Smooth muscle cell (in vitro differentiated cells): Measurements from ENCODE around the gene MYH7B. TPM values are rescaled to one million over a fixed set of nuclear protein-coding genes. Genes with fewer than 3 reads are reported as not detected.

Source experiments
- DNase-seq: peaks from one replicate; lab custom pipeline; 2025; ENCODE audit not compliant: unreplicated experiment; lab: John Stamatoyannopoulos, UW
- H2AFZ ChIP-seq: fragments of 200-600 bp; sonication (generic); 2 replicates; pipeline ENCODE4 v1.6.0; 2016; ENCODE audit warnings: antibody characterized with exemption, low read depth, mild to moderate bottlenecking
- H3F3A ChIP-seq: fragments of 200-600 bp; sonication (generic); 2 replicates; pipeline ENCODE4 v1.6.0; 2017; ENCODE audit warnings: antibody characterized with exemption, low read depth
- H3K27ac ChIP-seq: fragments of 200-600 bp; sonication (generic); 2 replicates; pipeline ENCODE4 v1.5.1; 2016; ENCODE audit warnings: low read depth, mild to moderate bottlenecking
- H3K27me3 ChIP-seq: fragments of 200-600 bp; sonication (generic); 2 replicates; pipeline ENCODE4 v1.6.1; 2016; ENCODE audit warnings: low read depth, mild to moderate bottlenecking
- H3K36me3 ChIP-seq: fragments of 200-600 bp; sonication (generic); 2 replicates; pipeline ENCODE4 v1.5.1; 2016; ENCODE audit warnings: low read depth
- H3K4me1 ChIP-seq: fragments of 200-600 bp; sonication (generic); 2 replicates; pipeline ENCODE4 v1.5.1; 2016; ENCODE audit warnings: low read depth
- H3K4me2 ChIP-seq: fragments of 200-600 bp; sonication (generic); 2 replicates; pipeline ENCODE4 v1.6.0; 2016; ENCODE audit warnings: mild to moderate bottlenecking
- H3K4me3 ChIP-seq: fragments of 200-600 bp; sonication (generic); 2 replicates; pipeline ENCODE4 v1.5.1; 2016; ENCODE audit warnings: mild to moderate bottlenecking
- H3K79me2 ChIP-seq: fragments of 200-600 bp; sonication (generic); 2 replicates; pipeline ENCODE4 v1.6.0; 2016; ENCODE audit warnings: low read depth, mild to moderate bottlenecking
- H3K9ac ChIP-seq: fragments of 200-600 bp; sonication (generic); 2 replicates; pipeline ENCODE4 v1.6.0; 2016; ENCODE audit warnings: low read depth
- H3K9me3 ChIP-seq: fragments of 200-600 bp; sonication (generic); replicated peaks from 2 replicates; pipeline ENCODE4 v1.5.1; 2016; ENCODE audit warnings: low read depth
- H4K20me1 ChIP-seq: fragments of 200-600 bp; sonication (generic); 2 replicates; pipeline ENCODE4 v1.6.0; 2016; ENCODE audit warnings: low read depth
- WGBS: methylation state at CpG from one replicate; pipeline ENCODE4 v1.1.7; 2016; ENCODE audit warnings: low lambda C conversion rate; 5-methylcytosine and 5-hydroxymethylcytosine counted together
- microRNA counts: library from miRNA; unstranded; fragments of <30 nt; microRNA quantifications from one replicate; lab custom pipeline; 2016
- microRNA-seq: library from miRNA; unstranded; fragments of <30 nt; microRNA quantifications from one replicate; pipeline ENCODE4, GENCODE V29; 2016; ENCODE audit warnings: borderline number of aligned reads
- polyA plus RNA-seq: library from polyadenylated mRNA; unstranded; fragments of >200 nt; fragmentation: Nextera tagmentation; extraction: Ambion mirVana; gene quantifications from 2 replicates; pipeline ENCODE4 v1.2.1, GENCODE V29; 2016
- small RNA-seq: library from RNA; depleted of rRNA; stranded (forward); fragments of <200 nt; gene quantifications from one replicate; pipeline ENCODE3, GENCODE V24; 2014
- total RNA-seq: library from RNA; depleted of rRNA; stranded (reverse); fragments of >200 nt; gene quantifications from 2 replicates; pipeline ENCODE4 v1.2.3, GENCODE V29; 2014
- TF ChIP-seq, protein P1 (sequence below): fragments of 200-600 bp; sonication (generic); IDR thresholded peaks from 2 replicates; pipeline ENCODE4 v1.5.1; 2017; ENCODE audit warnings: borderline replicate concordance, mild to moderate bottlenecking, antibody characterized with exemption; ENCODE audit not compliant: insufficient read depth, poor library complexity, severe bottlenecking

The MYH7B gene
- total and polyA plus RNA-seq, 2 experiments from 2014 or later: 0.67 TPM; not detected in 1

DNA sequence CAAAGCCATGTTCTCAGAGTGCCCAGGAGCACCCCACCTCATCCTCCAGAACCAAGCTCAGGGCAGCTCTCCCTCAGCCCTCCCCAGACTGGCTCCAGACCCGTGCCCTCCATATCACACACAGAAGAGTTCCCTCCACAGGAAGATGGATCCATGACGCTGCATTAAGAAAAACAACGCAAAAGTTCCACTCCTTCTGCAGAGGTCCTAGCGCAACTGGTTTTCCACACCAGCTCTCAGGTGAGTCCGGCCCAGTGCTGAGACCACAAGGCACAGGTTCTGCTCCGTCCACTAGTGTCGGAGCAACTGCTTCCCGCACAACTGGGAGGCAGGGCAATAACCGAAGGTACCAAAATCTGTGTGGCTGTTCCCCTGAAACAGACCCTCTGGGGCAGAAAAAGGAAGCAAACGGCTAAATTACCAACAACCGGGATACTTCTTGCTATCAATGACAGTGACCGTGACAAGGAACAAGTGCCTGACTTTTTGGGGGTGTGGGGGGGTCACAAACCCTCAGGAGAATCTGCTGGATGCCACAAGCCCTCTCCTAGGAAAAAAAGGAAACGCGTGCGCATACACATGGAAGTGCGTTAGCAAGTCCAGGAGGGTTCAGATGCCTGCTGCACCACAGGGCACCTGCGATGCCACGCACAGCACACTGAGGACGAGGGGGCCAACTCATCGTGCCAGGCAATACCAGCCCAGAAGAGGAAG is 49.2 kb downstream of the MYH7B start:
- H3K9me3 ChIP-seq: no peaks in the 10 kb centered on the region
- DNase-seq: no peak
- WGBS: 98% methylated on average over 20 of the region's 20 CpGs
- H4K20me1 ChIP-seq: peaks cover 16% of the 10 kb centered on the region
- H3K9ac ChIP-seq: no peak overlapping the region
- no peaks in the 10 kb centered on the region for H3K79me2 ChIP-seq
- no peaks in the 10 kb centered on the region for H3F3A ChIP-seq
- H2AFZ ChIP-seq: no peak overlapping the region
- H3K4me3 ChIP-seq: no peak overlapping the region
- H3K36me3 ChIP-seq: peaks cover 16% of the 10 kb centered on the region
- no peaks in the 10 kb centered on the region for H3K4me1 ChIP-seq
- no peaks in the 10 kb centered on the region for H3K27me3 ChIP-seq
- no peak overlapping the region for H3K27ac ChIP-seq
- H3K4me2 ChIP-seq: no peak overlapping the region
- TF ChIP-seq, protein P1, sequence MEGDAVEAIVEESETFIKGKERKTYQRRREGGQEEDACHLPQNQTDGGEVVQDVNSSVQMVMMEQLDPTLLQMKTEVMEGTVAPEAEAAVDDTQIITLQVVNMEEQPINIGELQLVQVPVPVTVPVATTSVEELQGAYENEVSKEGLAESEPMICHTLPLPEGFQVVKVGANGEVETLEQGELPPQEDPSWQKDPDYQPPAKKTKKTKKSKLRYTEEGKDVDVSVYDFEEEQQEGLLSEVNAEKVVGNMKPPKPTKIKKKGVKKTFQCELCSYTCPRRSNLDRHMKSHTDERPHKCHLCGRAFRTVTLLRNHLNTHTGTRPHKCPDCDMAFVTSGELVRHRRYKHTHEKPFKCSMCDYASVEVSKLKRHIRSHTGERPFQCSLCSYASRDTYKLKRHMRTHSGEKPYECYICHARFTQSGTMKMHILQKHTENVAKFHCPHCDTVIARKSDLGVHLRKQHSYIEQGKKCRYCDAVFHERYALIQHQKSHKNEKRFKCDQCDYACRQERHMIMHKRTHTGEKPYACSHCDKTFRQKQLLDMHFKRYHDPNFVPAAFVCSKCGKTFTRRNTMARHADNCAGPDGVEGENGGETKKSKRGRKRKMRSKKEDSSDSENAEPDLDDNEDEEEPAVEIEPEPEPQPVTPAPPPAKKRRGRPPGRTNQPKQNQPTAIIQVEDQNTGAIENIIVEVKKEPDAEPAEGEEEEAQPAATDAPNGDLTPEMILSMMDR: no peak

MicroRNA genes within 50 kb of the gene (microRNA counts, 767-probe panel; counts per million panel counts)
- microRNA hsa-miR-499a-3p (lab: Ali Mortazavi, UCI) (183 counts per million), microRNA hsa-miR-499a-5p (lab: Ali Mortazavi, UCI) (183 counts per million), microRNA hsa-miR-499b-3p (lab: Ali Mortazavi, UCI) (183 counts per million), microRNA hsa-miR-499b-5p (lab: Ali Mortazavi, UCI) (183 counts per million)

Small RNAs within 50 kb of the gene (microRNA-seq; reads per million reads assigned to microRNA genes)
- gene MIR499A (not detected), gene MIR499B (not detected)

Small RNAs within 50 kb of the gene (small RNA-seq; reads per million reads assigned to genes)
- not detected for gene MIR499A

Other genes starting within 250 kb of the MYH7B start
- 12.4 and 15.6 TPM in 2 replicates for gene NCOA6, start 130.2 kb upstream of the MYH7B start, total RNA-seq
- gene NCOA6, start 130.2 kb upstream of the MYH7B start, polyA plus RNA-seq: 19.0 and 26.7 TPM in 2 replicates
- 2.8 and 4.0 TPM in 2 replicates for gene GGT7, start 83.0 kb upstream of the MYH7B start, total RNA-seq
- 15.2 and 19.0 TPM in 2 replicates for gene GGT7, start 83.0 kb upstream of the MYH7B start, polyA plus RNA-seq
- gene ACSS2, start 79.3 kb upstream of the MYH7B start, total RNA-seq: 33.9 and 35.1 TPM in 2 replicates
- 27.1 and 37.7 TPM in 2 replicates for gene ACSS2, start 79.3 kb upstream of the MYH7B start, polyA plus RNA-seq
- 48.4 and 57.8 TPM in 2 replicates for gene GSS, start 62 bp upstream of the MYH7B start, total RNA-seq
- gene GSS, start 62 bp upstream of the MYH7B start, polyA plus RNA-seq: 65.3 and 71.6 TPM in 2 replicates
- 77.3 and 83.5 TPM in 2 replicates for gene TRPC4AP, start 136.9 kb downstream of the MYH7B start, total RNA-seq
- gene TRPC4AP, start 136.9 kb downstream of the MYH7B start, polyA plus RNA-seq: 87.2 and 95.4 TPM in 2 replicates
- gene EDEM2, start 191.5 kb downstream of the MYH7B start, total RNA-seq: 7.8 and 11.6 TPM in 2 replicates
- gene EDEM2, start 191.5 kb downstream of the MYH7B start, polyA plus RNA-seq: 19.4 and 22.6 TPM in 2 replicates
- gene PROCR, start 216.2 kb downstream of the MYH7B start, total RNA-seq: 5.4 and 8.3 TPM in 2 replicates
- gene PROCR, start 216.2 kb downstream of the MYH7B start, polyA plus RNA-seq: 4.4 and 4.8 TPM in 2 replicates